ENCODE data around the gene BYSL. TPM values are rescaled to one million over a fixed set of nuclear protein-coding genes. Genes with fewer than 3 reads are reported as not detected.

BYSL gene
- total RNA-seq = 9.1 and 13.4 TPM in 2 replicates

DNA sequence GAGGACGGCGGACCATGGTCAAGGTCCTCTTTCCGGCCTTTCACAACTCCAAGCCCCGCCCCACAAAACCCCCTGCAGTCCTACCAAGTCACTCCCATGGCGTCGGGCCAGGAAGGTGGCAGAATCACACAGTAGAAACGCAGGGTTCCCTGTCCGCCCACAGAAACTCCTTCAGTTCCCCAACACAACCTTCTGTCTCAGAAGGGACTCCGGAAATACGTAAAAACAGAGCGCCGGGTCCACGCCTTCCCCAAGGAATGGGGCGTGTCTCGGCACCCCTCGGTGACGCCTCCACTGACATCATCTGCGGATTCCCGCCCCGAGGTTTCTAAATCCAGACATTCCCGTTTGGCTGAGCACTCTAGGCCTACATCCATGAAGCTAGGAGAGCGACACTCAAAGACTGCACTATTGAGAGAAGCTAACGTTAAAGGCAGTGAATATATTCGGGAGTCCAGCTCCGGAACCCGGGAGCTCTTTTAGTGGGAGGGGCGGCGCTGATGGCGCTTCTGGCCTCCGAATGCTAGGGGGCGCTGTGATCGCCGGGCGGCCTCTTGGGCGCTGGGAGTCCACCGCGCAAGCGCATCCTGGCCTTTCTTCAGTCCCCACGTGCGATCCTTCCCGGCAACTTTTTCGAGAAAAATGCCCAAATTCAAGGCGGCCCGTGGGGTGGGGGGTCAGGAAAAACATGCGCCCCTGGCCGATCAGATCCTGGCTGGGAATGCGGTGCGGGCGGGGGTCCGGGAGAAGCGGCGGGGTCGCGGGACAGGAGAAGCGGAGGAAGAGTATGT lies at the start of gene BYSL, which contains the start of gene MED20:
Gene BYSL, plus strand, starts transcription at position 579 of the 791 bp plus-strand sequence. Its CDS starts 64 bp downstream, at position 643.
Gene MED20, minus strand, starts transcription at position 219 of the 791 bp plus-strand sequence. Its CDS starts 121 bp downstream, at position 98.

GRCh38 chr6:41895300-41896233 lies 25.7 kb upstream of the BYSL start, which contains the start of gene USP49:
USP49 (minus strand) TSS chr6:41895375; CDS start chr6:41806983, 88,392 bp downstream.

DNA sequence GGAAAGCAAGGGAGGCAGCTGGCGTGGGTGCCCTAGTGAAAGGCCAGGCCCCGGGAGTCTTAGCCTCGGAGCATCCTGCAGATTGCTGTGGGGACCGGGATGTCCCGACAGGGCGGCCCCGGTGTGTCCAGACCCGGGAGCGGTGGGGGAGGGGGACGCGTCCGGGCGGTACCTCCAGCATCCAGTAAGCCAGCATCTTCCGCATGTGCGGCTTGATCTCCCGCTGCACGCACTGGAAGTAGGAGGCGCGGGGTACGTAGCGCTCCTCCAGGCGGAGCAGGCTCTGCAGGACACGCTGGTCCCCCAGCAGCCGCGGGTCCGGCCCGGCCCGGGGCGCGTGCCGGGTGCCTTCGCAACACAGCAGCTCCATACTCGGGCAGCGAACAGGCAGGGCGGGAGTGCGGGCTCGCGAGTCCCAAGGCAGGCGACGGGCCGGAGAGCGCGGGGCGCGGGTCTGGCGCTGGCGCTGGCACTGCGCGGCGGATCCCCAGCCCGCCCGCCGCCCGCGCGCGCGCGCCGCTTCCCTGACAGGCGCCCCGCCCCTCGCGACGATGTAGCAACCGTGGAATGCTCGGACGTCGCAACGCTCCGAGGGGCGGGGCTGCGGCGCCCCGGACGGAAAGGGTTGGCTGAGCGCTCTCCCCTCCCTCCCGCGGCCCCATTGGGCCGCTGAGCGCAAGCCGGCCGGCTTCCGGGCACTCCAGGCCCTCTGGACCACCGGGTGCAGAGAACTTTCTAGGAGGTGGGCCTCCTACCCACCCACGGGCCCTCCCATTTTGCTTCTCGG lies 20.2 kb downstream of the BYSL start, which contains the start of gene CCND3:
Gene CCND3, minus strand, starts transcription at position 529 of the 787 bp plus-strand sequence. Its CDS starts 159 bp downstream, at position 370.

Other genes with a start within 250 kb of the BYSL start
- gene TFEB, start 185.9 kb upstream of the BYSL start, total RNA-seq = 8.0 and 15.1 TPM in 2 replicates
- not detected in 2 replicates for gene PGC, start 174.1 kb upstream of the BYSL start, total RNA-seq
- gene FRS3, start 141.6 kb upstream of the BYSL start, total RNA-seq = 1.6 and 5.5 TPM in 2 replicates
- gene PRICKLE4, start 140.7 kb upstream of the BYSL start, total RNA-seq = 1.3 and 1.4 TPM in 2 replicates
- 127 and 308 TPM in 2 replicates for gene TOMM6, start 133.8 kb upstream of the BYSL start, total RNA-seq
- gene USP49, start 26.1 kb upstream of the BYSL start, total RNA-seq = 0.30 and 0.70 TPM in 2 replicates
- 16.5 TPM in 2 replicates for gene MED20, start 360 bp upstream of the BYSL start, total RNA-seq
- 56.8 and 66.6 TPM in 2 replicates for gene CCND3, start 20.3 kb downstream of the BYSL start, total RNA-seq
- gene TAF8, start 129.0 kb downstream of the BYSL start, total RNA-seq = 15.1 and 19.1 TPM in 2 replicates
- 16.9 and 17.4 TPM in 2 replicates for gene C6orf132, start 221.1 kb downstream of the BYSL start, total RNA-seq